ENCODE measurements around the gene SMIM45.

Gene SMIM45

DNA sequence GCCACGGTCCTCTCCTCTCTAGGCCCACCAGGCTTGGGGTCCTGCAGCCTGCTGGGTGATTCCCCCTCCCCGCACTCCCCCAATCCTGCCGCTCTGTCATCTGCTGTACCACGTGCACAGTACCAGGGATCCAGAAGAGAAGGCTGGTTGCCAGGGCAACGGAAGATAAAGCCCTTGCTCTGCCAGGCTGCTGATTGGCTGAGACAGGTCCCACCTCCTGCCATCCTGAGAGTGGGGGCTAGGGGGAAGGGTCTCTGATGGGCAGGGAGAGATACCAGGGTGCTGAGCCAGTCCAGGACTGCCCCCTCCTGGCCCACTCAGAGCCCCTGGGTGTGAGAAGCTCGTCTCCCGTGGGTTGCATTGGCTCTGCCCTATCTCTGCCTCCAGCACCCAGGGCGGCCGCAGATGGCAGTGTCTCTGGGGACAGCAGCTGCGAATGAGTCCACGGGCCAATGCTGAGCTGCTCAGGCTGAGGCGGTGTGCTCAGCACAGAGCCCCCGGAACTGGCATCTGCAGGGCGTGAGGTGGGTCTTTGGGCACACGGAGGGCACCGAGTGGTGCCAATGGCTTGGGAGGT is at the start of gene SMIM45:
Gene SMIM45 (plus strand): TSS at position 253 of the 577 bp plus-strand sequence.
- no peak for DNase-seq

- no peak for DNase-seq
Measured at GRCh38 chr22:41902932-41903421, 49.0 kb upstream of the SMIM45 start.

GRCh38 chr22:41904450-41905410 is 47.2 kb upstream of the SMIM45 start:
- DNase-seq = no peak

- no peak for DNase-seq
Measured at GRCh38 chr22:41905411-41906202, 46.3 kb upstream of the SMIM45 start.

- DNase-seq = no peak
Measured at GRCh38 chr22:41906822-41907221, 45.1 kb upstream of the SMIM45 start.

DNA sequence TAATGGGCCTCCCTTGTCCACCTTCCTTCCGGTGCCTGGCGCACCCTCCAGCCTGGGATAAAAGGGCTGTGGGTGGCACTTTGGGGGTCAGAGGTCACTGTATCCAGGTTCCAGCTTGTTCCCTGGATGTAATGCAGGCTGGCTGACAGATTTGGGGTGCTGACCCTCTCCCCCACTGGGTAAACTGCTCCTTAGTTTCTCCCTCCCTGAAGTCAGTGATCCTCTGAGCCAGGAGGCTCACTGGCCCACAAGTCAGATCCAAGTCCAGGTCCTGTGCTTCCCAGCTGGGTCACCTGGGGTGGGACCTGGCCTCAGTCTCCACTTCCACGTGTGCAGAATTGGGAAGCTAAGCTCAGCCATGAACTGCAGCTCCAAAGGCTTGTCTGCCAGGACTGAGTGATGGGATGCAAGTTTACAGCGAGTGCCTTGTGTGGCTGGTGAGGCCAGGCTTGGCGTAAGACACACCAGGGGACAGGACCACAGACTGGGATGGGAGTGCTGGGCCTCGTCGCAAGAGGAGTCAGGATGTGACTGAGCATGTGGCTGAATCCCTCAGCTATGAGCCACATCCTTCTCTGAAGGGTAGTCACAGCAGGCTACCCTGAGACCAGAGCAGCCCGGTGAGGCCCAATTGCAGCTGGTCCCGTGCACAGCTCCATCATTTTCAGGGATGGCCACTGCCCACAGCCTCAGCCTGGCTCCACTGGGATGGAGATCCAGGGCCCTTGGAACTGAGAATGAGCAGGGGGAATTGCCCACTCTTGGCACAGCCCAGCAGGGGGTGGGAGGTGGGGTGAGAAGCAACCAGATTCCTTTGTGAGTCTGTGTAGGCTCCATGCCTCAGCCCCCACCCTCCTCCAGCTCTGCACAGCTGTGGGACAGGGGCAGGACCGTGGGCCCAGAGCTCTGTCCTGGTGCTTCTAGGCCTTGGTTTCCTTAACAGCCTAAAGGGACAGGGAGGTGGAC is 44.2 kb upstream of the SMIM45 start:
- DNase-seq = no peak

GRCh38 chr22:41908411-41909309 is 43.3 kb upstream of the SMIM45 start:
- peak; percentile 39 for DNase-seq

GRCh38 chr22:41909310-41910049 is 42.5 kb upstream of the SMIM45 start:
- no peak for DNase-seq

DNA sequence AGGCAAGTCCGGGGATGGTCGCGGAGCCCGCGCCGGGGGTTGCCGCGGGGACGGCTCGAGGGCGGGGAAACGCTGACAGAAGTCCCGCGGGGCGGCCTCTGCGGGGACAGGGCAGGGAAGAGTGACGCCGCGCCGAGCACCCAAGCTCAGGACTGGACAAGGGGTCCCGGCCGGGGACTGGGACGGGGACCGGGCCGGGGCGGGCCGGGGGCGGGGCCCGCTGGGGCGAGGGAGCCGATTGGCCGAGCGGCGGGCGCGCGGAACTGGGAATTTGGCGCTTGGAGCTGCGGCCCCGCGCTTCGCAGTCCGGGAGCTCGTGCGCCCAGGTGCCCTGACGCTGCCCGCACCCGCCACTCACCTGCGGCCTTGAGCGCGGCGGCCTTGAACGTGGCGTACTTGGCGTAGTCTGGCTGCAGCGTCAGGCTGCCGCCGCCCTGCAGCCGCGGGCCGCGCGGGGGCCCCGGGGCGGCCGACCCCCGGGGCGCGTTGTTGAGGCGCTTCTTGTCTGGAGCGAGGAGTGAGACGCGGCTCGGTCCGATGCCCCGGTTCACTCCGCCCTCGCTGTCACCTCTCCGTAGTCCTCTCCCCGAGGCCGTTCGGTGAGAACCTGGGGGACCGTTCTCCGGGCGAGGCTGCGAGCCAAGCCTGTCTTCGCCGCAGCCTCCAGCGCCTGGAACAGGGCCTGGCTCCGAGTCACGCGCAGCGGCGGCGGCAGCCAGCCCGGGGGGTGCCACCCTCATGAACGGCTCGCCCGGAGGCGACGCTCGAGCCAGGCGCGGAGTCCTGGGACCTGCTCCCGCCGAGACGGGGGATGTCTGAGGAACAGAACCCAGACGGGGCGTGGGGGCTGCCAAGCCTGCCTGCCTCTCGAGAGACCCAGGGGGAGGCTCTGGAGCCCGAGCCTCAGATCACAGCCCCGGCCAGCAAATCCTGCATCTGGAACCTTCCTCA is 41.6 kb upstream of the SMIM45 start:
- peak; percentile 28 for DNase-seq

DNA sequence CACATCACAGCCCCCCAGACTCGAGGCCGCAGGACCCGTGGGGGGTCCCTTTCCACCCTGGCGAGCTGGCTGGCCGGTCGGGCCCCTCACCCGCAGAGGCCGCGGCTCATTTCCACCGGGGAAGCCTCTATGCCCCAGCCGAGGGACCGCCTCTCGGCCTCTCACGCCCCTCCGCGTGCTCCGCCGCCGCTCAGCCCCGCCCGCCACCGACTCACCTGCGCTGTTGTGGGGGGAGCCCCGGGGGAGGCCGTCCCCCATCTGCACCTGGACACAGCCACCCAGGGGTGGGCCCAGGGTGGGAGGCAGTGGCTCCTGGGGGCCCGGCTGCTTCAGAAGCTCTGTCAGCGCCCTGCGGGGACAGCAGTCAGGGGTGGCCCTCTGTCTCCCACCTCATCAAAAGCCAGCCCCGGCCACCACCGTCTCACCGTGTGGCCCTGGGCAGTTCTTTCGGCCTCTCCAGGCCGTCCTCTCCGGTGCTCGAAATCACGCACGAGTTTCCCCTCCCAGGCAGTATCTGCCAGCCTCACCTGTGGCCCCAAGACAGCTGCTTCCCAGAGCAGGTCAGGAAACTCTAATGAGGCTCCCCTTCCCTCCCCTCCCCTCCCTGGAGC is 40.8 kb upstream of the SMIM45 start:
- DNase-seq = no peak

- no peak for DNase-seq
Measured at GRCh38 chr22:41912338-41913039, 39.5 kb upstream of the SMIM45 start.

DNA sequence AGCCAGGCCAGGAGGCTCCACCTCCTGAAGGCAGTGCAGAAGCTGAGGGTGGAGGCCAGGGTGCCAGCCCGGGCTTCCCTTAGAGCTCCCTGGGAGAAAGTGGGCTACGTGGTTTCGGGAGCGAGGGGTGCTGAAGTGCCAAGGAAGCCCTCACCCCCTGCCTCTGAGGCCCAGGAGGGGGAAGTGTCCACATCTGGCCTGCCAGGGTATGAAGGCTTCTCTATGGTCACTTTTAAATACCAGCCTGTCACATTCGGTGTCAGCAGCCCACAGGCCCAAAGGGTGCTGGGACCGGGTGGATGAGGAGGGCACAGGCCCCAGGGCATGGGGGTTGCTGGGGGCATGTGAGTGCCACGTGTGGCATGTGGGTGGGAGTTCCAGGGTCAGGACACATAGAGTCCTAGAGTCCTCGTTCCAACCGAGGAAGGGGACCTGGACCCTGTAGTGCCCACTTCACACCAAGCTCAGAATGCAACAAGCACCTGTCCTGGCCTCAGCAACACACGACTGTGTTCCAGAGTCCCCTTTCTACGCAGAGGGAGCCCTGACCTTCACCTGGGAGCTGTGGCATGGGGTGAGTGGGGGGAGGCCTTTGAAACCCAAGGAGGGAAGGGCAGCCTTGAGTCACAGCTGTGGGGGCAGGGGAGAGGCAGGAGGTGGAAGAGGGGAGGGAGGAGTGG is 38.8 kb upstream of the SMIM45 start:
- DNase-seq = no peak

- no peak for DNase-seq
Measured at GRCh38 chr22:41913842-41914534, 38.0 kb upstream of the SMIM45 start.

- no peak for DNase-seq
Measured at GRCh38 chr22:41914611-41915034, 37.3 kb upstream of the SMIM45 start.

GRCh38 chr22:41915035-41915785 is 36.7 kb upstream of the SMIM45 start, which contains the start of gene SHISA8:
SHISA8 (minus strand) TSS chr22:41915074; CDS start chr22:41914667, 407 bp downstream.
- DNase-seq = peak; percentile 50
